HEK293 (cell line): ENCODE data around the gene CACNG3.

Experiments used
- CTCF ChIA-PET: fragments of 350-600 bp; formaldehyde crosslinking; extraction: SDS; loops from one replicate; lab custom pipeline; 2021; ENCODE audit warnings: antibody characterized with exemption; lab: Yijun Ruan, JAX
- POLR2A ChIA-PET: fragments of 300-600 bp; formaldehyde crosslinking; extraction: SDS; loops from one replicate; lab custom pipeline; 2020; ENCODE audit warnings: antibody characterized with exemption, inconsistent platforms; lab: Yijun Ruan, JAX
- H3K27ac ChIP-seq: fragments of 200-500 bp; sonication (Bioruptor generic); 2 replicates; pipeline ENCODE4 v1.5.1; 2014; ENCODE audit warnings: low read depth, low read length, control low read depth, inconsistent platforms; ENCODE audit errors: extremely low read depth
- H3K36me3 ChIP-seq, 2 experiments: fragments of 200-500 bp in 1 of 2; sonication (Bioruptor generic) in 1 of 2; 1 replicate in 1 of 2; 2 replicates in 1 of 2; pipeline ENCODE4 v1.5.1; 2014 to 2017; ENCODE audit warnings: inconsistent platforms in 2 of 2, low read length in 2 of 2; ENCODE audit not compliant: control insufficient read depth in 2 of 2, insufficient read depth in 1 of 2
- H3K4me1 ChIP-seq: fragments of 200-500 bp; sonication (Bioruptor generic); 2 replicates; pipeline ENCODE4 v1.5.1; 2014; ENCODE audit warnings: mild to moderate bottlenecking, low read length, inconsistent platforms; ENCODE audit not compliant: control insufficient read depth, insufficient read depth
- H3K4me3 ChIP-seq: 2 replicates; pipeline ENCODE4 v1.5.1; 2011; ENCODE audit warnings: low read depth, mild to moderate bottlenecking, control low read depth, low read length, moderate library complexity
- H3K9me3 ChIP-seq: fragments of 200-500 bp; sonication (Bioruptor generic); 2 replicates; pipeline ENCODE4 v1.5.1; 2014; ENCODE audit warnings: low read depth, low read length, inconsistent platforms; ENCODE audit not compliant: control insufficient read depth, insufficient read depth
- BCL11A ChIP-seq: fragments of 450-650 bp; formaldehyde crosslinking; IDR thresholded peaks from 2 replicates; pipeline ENCODE4 v1.5.1; 2016; ENCODE audit warnings: low read depth, missing biosample characterization, missing genetic modification characterization
- EGR2 ChIP-seq: fragments of 450-650 bp; formaldehyde crosslinking; IDR thresholded peaks from 2 replicates; pipeline ENCODE4 v1.5.1; 2016; ENCODE audit warnings: low read depth, missing biosample characterization, missing genetic modification characterization
- HOXC10 ChIP-seq: sonication (generic); formaldehyde crosslinking; IDR thresholded peaks from 2 replicates; pipeline ENCODE4 v1.8.1; 2023; ENCODE audit warnings: mild to moderate bottlenecking, missing genetic modification reagents
- HOXD13 ChIP-seq: sonication (generic); formaldehyde crosslinking; IDR thresholded peaks from 2 replicates; pipeline ENCODE4 v1.8.0; 2022; ENCODE audit warnings: missing genetic modification reagents, borderline replicate concordance
- OSR2 ChIP-seq: fragments of 450-650 bp; formaldehyde crosslinking; IDR thresholded peaks from 2 replicates; pipeline ENCODE4 v1.5.1; 2016; ENCODE audit warnings: missing biosample characterization, missing genetic modification characterization
- PRDM1 ChIP-seq: fragments of 450-650 bp; formaldehyde crosslinking; IDR thresholded peaks from 2 replicates; pipeline ENCODE4; 2016; ENCODE audit warnings: missing biosample characterization, missing genetic modification characterization
- PRDM6 ChIP-seq: fragments of 450-650 bp; formaldehyde crosslinking; IDR thresholded peaks from 2 replicates; pipeline ENCODE4 v1.5.1; 2017; ENCODE audit warnings: missing biosample characterization, missing genetic modification characterization
- SCRT2 ChIP-seq: fragments of 450-650 bp; formaldehyde crosslinking; IDR thresholded peaks from 2 replicates; pipeline ENCODE4 v1.5.1; 2016; ENCODE audit warnings: missing biosample characterization, missing genetic modification characterization
- YY1 ChIP-seq: fragments of 450-650 bp; formaldehyde crosslinking; IDR thresholded peaks from 2 replicates; pipeline ENCODE4 v1.5.1; 2018; ENCODE audit warnings: missing biosample characterization, missing genetic modification characterization
- ZBTB1 ChIP-seq: fragments of 450-650 bp; formaldehyde crosslinking; IDR thresholded peaks from 2 replicates; pipeline ENCODE4 v1.5.1; 2016; ENCODE audit warnings: missing biosample characterization, missing genetic modification characterization
- ZBTB7A ChIP-seq: fragments of 450-650 bp; formaldehyde crosslinking; IDR thresholded peaks from 2 replicates; pipeline ENCODE4 v1.5.1; 2016; ENCODE audit warnings: low read depth, missing biosample characterization, missing genetic modification characterization
- ZFP37 ChIP-seq: fragments of 450-650 bp; formaldehyde crosslinking; IDR thresholded peaks from 2 replicates; pipeline ENCODE4 v1.5.1; 2016; ENCODE audit warnings: missing biosample characterization, missing genetic modification characterization
- ZIC2 ChIP-seq: fragments of 450-650 bp; formaldehyde crosslinking; IDR thresholded peaks from 2 replicates; pipeline ENCODE4 v1.5.1; 2016; ENCODE audit warnings: missing biosample characterization, missing genetic modification characterization
- ZNF138 ChIP-seq: fragments of 450-650 bp; formaldehyde crosslinking; IDR thresholded peaks from 2 replicates; pipeline ENCODE4 v1.5.1; 2016; ENCODE audit warnings: missing biosample characterization, missing genetic modification characterization, borderline replicate concordance
- ZNF146 ChIP-seq: fragments of 450-650 bp; formaldehyde crosslinking; IDR thresholded peaks from 2 replicates; pipeline ENCODE4 v1.5.1; 2016; ENCODE audit warnings: missing biosample characterization, missing genetic modification characterization
- ZNF2 ChIP-seq: fragments of 450-650 bp; formaldehyde crosslinking; IDR thresholded peaks from 2 replicates; pipeline ENCODE4 v1.5.1; 2016; ENCODE audit warnings: missing biosample characterization, missing genetic modification characterization
- ZNF211 ChIP-seq: fragments of 450-650 bp; formaldehyde crosslinking; IDR thresholded peaks from 2 replicates; pipeline ENCODE4 v1.5.1; 2016; ENCODE audit warnings: low read depth, missing biosample characterization, missing genetic modification characterization
- ZNF214 ChIP-seq: fragments of 450-650 bp; formaldehyde crosslinking; IDR thresholded peaks from 2 replicates; pipeline ENCODE4 v1.5.1; 2017; ENCODE audit warnings: missing biosample characterization, mild to moderate bottlenecking, missing genetic modification characterization, borderline replicate concordance
- ZNF23 ChIP-seq: fragments of 450-650 bp; formaldehyde crosslinking; IDR thresholded peaks from 2 replicates; pipeline ENCODE4 v1.5.1; 2016; ENCODE audit warnings: missing biosample characterization, missing genetic modification characterization, borderline replicate concordance
- ZNF366 ChIP-seq: fragments of 450-650 bp; formaldehyde crosslinking; conservative IDR thresholded peaks from 2 replicates; pipeline ENCODE4 v1.5.1; 2016; ENCODE audit warnings: missing biosample characterization, missing genetic modification characterization
- ZNF394 ChIP-seq: fragments of 450-650 bp; formaldehyde crosslinking; IDR thresholded peaks from 2 replicates; pipeline ENCODE4 v1.5.1; 2016; ENCODE audit warnings: missing biosample characterization, missing genetic modification characterization, mild to moderate bottlenecking, moderate library complexity, borderline replicate concordance
- ZNF433 ChIP-seq: fragments of 450-650 bp; formaldehyde crosslinking; IDR thresholded peaks from 2 replicates; pipeline ENCODE4 v1.5.1; 2016; ENCODE audit warnings: missing biosample characterization, missing genetic modification characterization, low read depth
- ZNF555 ChIP-seq: fragments of 450-650 bp; formaldehyde crosslinking; conservative IDR thresholded peaks from 2 replicates; pipeline ENCODE4 v1.5.1; 2017; ENCODE audit warnings: missing biosample characterization, mild to moderate bottlenecking, missing genetic modification characterization, inconsistent platforms
- ZNF571 ChIP-seq: fragments of 450-650 bp; formaldehyde crosslinking; IDR thresholded peaks from 2 replicates; pipeline ENCODE4 v1.5.0; 2017; ENCODE audit warnings: missing biosample characterization, missing genetic modification characterization
- ZNF600 ChIP-seq: fragments of 450-650 bp; formaldehyde crosslinking; IDR thresholded peaks from 2 replicates; pipeline ENCODE4 v1.5.1; 2016; ENCODE audit warnings: missing biosample characterization, missing genetic modification characterization
- ZNF623 ChIP-seq: fragments of 450-650 bp; formaldehyde crosslinking; IDR thresholded peaks from 2 replicates; pipeline ENCODE4 v1.5.1; 2016; ENCODE audit warnings: missing biosample characterization, missing genetic modification characterization
- ZNF629 ChIP-seq: fragments of 450-650 bp; formaldehyde crosslinking; IDR thresholded peaks from 2 replicates; pipeline ENCODE4 v1.5.1; 2017; ENCODE audit warnings: missing biosample characterization, missing genetic modification characterization
- ZNF660 ChIP-seq: fragments of 450-650 bp; IDR thresholded peaks from 2 replicates; pipeline ENCODE4 v1.5.1; 2018; ENCODE audit warnings: missing biosample characterization, mild to moderate bottlenecking, missing genetic modification characterization
- ZNF701 ChIP-seq: fragments of 450-650 bp; formaldehyde crosslinking; IDR thresholded peaks from 2 replicates; pipeline ENCODE4 v1.5.1; 2016; ENCODE audit warnings: missing biosample characterization, missing genetic modification characterization
- ZNF76 ChIP-seq: fragments of 450-650 bp; formaldehyde crosslinking; IDR thresholded peaks from 2 replicates; pipeline ENCODE4; 2016; ENCODE audit warnings: low read depth, missing biosample characterization, missing genetic modification characterization, borderline replicate concordance
- ZNF791 ChIP-seq: fragments of 450-650 bp; formaldehyde crosslinking; IDR thresholded peaks from 2 replicates; pipeline ENCODE4 v1.5.1; 2016; ENCODE audit warnings: missing biosample characterization, missing genetic modification characterization
- ZNF830 ChIP-seq: fragments of 450-650 bp; IDR thresholded peaks from 2 replicates; pipeline ENCODE4 v1.5.0; 2018; ENCODE audit warnings: missing biosample characterization, missing genetic modification characterization, low read depth, mild to moderate bottlenecking, moderate library complexity

The CACNG3 gene

GRCh38 chr16:24309258-24310142, 53.4 kb downstream of the CACNG3 start:
- no peaks in the 10 kb centered on the region for H3K36me3 ChIP-seq
- H3K27ac ChIP-seq: no peak overlapping the region
- peak; percentile 67 for TF ChIP-seq SCRT2
- TF ChIP-seq ZIC2 (tag by site-specific recombination): peak; percentile 96
- peak; percentile 64 for TF ChIP-seq ZNF600 (tag by site-specific recombination)
- TF ChIP-seq HOXD13 (CRISPR knock-in tag): no peak
- TF ChIP-seq ZNF623 (tag by site-specific recombination): peak; percentile 86
- TF ChIP-seq ZNF660 (tag by site-specific recombination): 0 out of 2 replicates have a peak, but pooled peaks have one; percentile 22
- TF ChIP-seq, all 188 proteins: peak for 5
- POLR2A ChIA-PET: interaction anchor here (0.5 kb wide), 1 partner anchor 135 kb away, joined by 4 read pairs; no protein-coding TSS in a partner anchor
- CTCF ChIA-PET: interaction anchor here (0.6 to 1.1 kb wide), 4 partner anchors 8 to 266 kb away, joined by 3 to 4 read pairs (median 4); no protein-coding TSS in a partner anchor
- Histone ChIP-seq H3K9me3 (no peaks in the 10 kb centered on the region), H3K4me1 (no peaks in the 10 kb centered on the region), H3K4me3 (no peak overlapping the region)

GRCh38 chr16:24315343-24315742, 59.2 kb downstream of the CACNG3 start:
- CTCF ChIA-PET: no interaction called here

GRCh38 chr16:24318680-24319079, 62.5 kb downstream of the CACNG3 start:
- Histone ChIP-seq H3K4me3 (no peak overlapping the region), H3K36me3 (no peaks in the 10 kb centered on the region), H3K4me1 (no peaks in the 10 kb centered on the region), H3K27ac (no peak overlapping the region), H3K9me3 (no peaks in the 10 kb centered on the region)
- ChIA-PET CTCF (interaction anchor here (1.1 kb wide), 1 partner anchor 180 kb away, joined by 5 read pairs; no protein-coding TSS in a partner anchor), POLR2A (no interaction called here)
- no peak for TF ChIP-seq ZBTB7A (tag by site-specific recombination)
- TF ChIP-seq ZNF214: no peak
- TF ChIP-seq ZNF433 (tag by site-specific recombination): no peak
- no peak for TF ChIP-seq ZNF211 (tag by site-specific recombination)
- TF ChIP-seq HOXC10 (CRISPR knock-in tag): no peak
- no peak for TF ChIP-seq ZNF555
- TF ChIP-seq BCL11A: no peak
- no peak for TF ChIP-seq ZNF701
- TF ChIP-seq YY1: no peak
- TF ChIP-seq EGR2 (tag by site-specific recombination): no peak
- no peak for TF ChIP-seq ZNF23 (tag by site-specific recombination)
- no peak for TF ChIP-seq ZNF830 (tag by site-specific recombination)
- TF ChIP-seq ZNF2 (tag by site-specific recombination): no peak
- no peak for TF ChIP-seq ZBTB1 (tag by site-specific recombination)
- no peak for TF ChIP-seq ZFP37

More at GRCh38 chr16:24315343-24315742, 59.2 kb downstream of the CACNG3 start:
- POLR2A ChIA-PET: no interaction called here
- Histone ChIP-seq H3K4me3 (no peak overlapping the region), H3K36me3 (no peaks in the 10 kb centered on the region), H3K27ac (no peak overlapping the region), H3K9me3 (no peaks in the 10 kb centered on the region), H3K4me1 (no peaks in the 10 kb centered on the region)
- TF ChIP-seq ZNF394 (no peak), ZNF571 (tag by site-specific recombination) (no peak), OSR2 (tag by site-specific recombination) (no peak), ZNF366 (tag by site-specific recombination) (peak; percentile 55), PRDM1 (tag by site-specific recombination) (0 out of 2 replicates have a peak, but pooled peaks have one; percentile 34), ZNF629 (tag by site-specific recombination) (no peak), ZNF146 (tag by site-specific recombination) (no peak), ZNF76 (tag by site-specific recombination) (no peak), ZNF660 (tag by site-specific recombination) (no peak), ZNF791 (tag by site-specific recombination) (no peak), ZNF138 (tag by site-specific recombination) (no peak), PRDM6 (tag by site-specific recombination) (no peak)
